Vagina (tissue), 2 donors: Measurements from ENCODE around the gene ELAVL3. TPM values are rescaled to one million over a fixed set of nuclear protein-coding genes. Genes with fewer than 3 reads are reported as not detected.

Source experiments
- DNase-seq, 2 donors: peaks; one replicate each; pipeline ENCODE4 v3.0.0-alpha.2; 2017; ENCODE audit errors: extremely low spot score in 2 of 2
- H3K27ac ChIP-seq: fragments of 200-600 bp; sonication (generic); one replicate; pipeline ENCODE4 v1.5.1; 2019
- H3K27me3 ChIP-seq: fragments of 200-600 bp; sonication (generic); one replicate; pipeline ENCODE4 v1.5.1; 2019
- H3K36me3 ChIP-seq, 2 donors: fragments of 200-600 bp; sonication (generic); one replicate each; pipeline ENCODE4 v1.5.1; 2017 to 2019
- H3K4me1 ChIP-seq: fragments of 200-600 bp; sonication (generic); one replicate; pipeline ENCODE4 v1.5.1; 2019
- H3K4me3 ChIP-seq, 2 donors: fragments of 200-600 bp; sonication (generic); 1 replicate in 1 of 2; 2 replicates in 1 of 2; pipeline ENCODE4 v1.5.1; 2016 to 2019
- H3K9me3 ChIP-seq: fragments of 200-600 bp; sonication (generic); one replicate; pipeline ENCODE4 v1.5.1; 2019
- POLR2A ChIP-seq, 2 donors: fragments of 450-650 bp; IDR thresholded peaks; one replicate each; pipeline ENCODE4 v1.6.1; 2017; ENCODE audit warnings: antibody characterized with exemption in 2 of 2, mild to moderate bottlenecking in 2 of 2, moderate library complexity in 2 of 2
- POLR2AphosphoS5 ChIP-seq, 2 donors: sonication (generic); formaldehyde crosslinking; IDR thresholded peaks; one replicate each; pipeline ENCODE4 v1.9.0; 2017; ENCODE audit warnings: antibody characterized with exemption in 2 of 2, mild to moderate bottlenecking in 2 of 2, low read depth in 1 of 2; ENCODE audit not compliant: insufficient read depth in 1 of 2
- intact Hi-C: fragments of 100-400 bp; cut with DNase I; formaldehyde crosslinking; loops from one replicate; pipeline ENCODE4 v1.15.1; 2023
- total RNA-seq: library from RNA; depleted of rRNA; stranded (reverse); fragments of >200 nt; gene quantifications from one replicate; pipeline ENCODE4 v1.2.3, GENCODE V29; 2016
- TF ChIP-seq, protein P1 (sequence below), 3 experiments: fragments of 450-650 bp in 2 of 3; fragments of 200-600 bp in 1 of 3; sonication (generic) in 1 of 3; IDR thresholded peaks; one replicate each; pipeline ENCODE4 v1.5.1; 2017 to 2019; ENCODE audit warnings: antibody characterized with exemption in 3 of 3, mild to moderate bottlenecking in 2 of 3, moderate library complexity in 2 of 3

ELAVL3 gene
- total RNA-seq, 1 donor from 2014 or later: 1.2 TPM

DNA sequence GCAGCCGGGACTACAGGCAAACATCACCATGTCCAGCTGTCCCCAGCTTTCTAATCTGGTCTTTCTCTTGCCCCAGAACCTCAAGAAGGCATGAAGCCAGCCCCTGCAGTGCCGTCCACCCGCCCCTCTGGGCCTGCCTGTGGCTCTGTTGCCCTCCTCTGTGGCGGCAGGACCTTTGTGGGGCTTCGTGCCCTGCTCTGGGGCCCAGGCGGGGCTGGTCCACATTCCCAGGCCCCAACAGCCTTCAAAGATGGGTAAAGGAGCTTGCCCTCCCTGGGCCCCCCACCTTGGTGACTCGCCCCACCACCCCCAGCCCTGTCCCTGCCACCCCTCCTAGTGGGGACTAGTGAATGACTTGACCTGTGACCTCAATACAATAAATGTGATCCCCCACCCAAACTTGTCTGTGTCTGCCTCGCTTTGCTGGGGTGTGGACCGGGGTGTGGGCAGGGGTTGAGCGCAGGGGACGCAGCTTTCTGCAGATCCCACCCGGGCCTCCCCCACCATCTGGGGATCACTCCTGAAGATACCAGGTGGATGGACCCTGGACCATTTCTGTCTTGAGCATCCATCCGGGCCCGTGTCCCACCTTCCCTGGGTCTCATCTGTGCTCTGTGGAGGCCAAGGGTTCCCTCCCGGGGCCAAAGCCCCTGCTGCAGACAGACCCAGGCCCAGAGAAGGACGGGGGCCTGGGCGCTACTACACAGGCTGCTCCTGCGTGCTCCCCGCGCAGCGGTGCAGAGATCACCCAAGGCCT lies 30.1 kb downstream of the ELAVL3 start:
- Histone ChIP-seq H3K4me3 (no peak overlapping the region), H3K36me3 (peaks cover 0 to 34% of the 10 kb centered on the region in 2 donors), H3K9me3 (no peaks in the 10 kb centered on the region), H3K4me1 (no peaks in the 10 kb centered on the region), H3K27me3 (no peaks in the 10 kb centered on the region), H3K27ac (no peak overlapping the region)
- DNase-seq: no peak
- no peak for TF ChIP-seq POLR2AphosphoS5 (IDR thresholded peaks at IDR 0.05; ENCODE audit: insufficient read depth in 1 of 2, low read depth in 1 of 2)
- TF ChIP-seq, protein P1, sequence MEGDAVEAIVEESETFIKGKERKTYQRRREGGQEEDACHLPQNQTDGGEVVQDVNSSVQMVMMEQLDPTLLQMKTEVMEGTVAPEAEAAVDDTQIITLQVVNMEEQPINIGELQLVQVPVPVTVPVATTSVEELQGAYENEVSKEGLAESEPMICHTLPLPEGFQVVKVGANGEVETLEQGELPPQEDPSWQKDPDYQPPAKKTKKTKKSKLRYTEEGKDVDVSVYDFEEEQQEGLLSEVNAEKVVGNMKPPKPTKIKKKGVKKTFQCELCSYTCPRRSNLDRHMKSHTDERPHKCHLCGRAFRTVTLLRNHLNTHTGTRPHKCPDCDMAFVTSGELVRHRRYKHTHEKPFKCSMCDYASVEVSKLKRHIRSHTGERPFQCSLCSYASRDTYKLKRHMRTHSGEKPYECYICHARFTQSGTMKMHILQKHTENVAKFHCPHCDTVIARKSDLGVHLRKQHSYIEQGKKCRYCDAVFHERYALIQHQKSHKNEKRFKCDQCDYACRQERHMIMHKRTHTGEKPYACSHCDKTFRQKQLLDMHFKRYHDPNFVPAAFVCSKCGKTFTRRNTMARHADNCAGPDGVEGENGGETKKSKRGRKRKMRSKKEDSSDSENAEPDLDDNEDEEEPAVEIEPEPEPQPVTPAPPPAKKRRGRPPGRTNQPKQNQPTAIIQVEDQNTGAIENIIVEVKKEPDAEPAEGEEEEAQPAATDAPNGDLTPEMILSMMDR (IDR thresholded peaks at IDR 0.05): no peak
- TF ChIP-seq POLR2A (IDR thresholded peaks at IDR 0.05): no peak
- intact Hi-C loops: loop anchor here (10.0 kb wide), 1 partner anchor 156 kb away; the partner anchor contains the start of gene TSPAN16

DNA sequence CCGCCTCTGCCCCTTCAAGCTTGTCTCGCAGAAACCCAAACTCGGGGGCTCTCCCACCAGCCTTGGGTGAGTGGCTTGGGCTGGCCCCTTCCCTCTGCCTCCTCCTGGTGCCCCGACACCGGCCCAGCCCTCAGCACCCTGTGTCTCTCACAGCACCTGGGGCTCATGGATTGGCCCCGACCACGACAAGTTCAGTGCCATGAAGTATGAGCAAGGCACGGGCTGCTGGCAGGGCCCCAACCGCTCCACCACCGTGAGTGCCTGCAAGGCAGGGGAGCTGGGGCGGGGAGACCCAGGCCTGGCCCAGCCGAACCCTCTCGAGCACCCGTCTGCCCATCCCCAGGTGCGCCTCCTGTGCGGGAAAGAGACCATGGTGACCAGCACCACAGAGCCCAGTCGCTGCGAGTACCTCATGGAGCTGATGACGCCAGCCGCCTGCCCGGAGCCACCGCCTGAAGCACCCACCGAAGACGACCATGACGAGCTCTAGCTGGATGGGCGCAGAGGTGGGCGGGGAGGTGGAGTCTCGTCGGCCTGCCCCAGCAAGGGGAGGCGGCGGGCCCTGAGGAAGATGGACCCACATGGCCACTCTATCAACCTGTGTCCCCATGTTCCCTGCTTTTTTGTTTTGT lies 31.8 kb downstream of the ELAVL3 start:
- no peaks in the 10 kb centered on the region for H3K9me3 ChIP-seq
- H3K36me3 ChIP-seq: peaks cover 0 to 49% of the 10 kb centered on the region in 2 donors
- H3K4me3 ChIP-seq: no peak overlapping the region
- H3K27me3 ChIP-seq: no peaks in the 10 kb centered on the region
- H3K4me1 ChIP-seq: no peaks in the 10 kb centered on the region
- intact Hi-C loops: loop anchor here (10.0 kb wide), 1 partner anchor 414 kb away; no protein-coding TSS in a partner anchor
- TF ChIP-seq, protein P1 (IDR thresholded peaks at IDR 0.05): no peak
- TF ChIP-seq POLR2AphosphoS5 (IDR thresholded peaks at IDR 0.05; ENCODE audit: insufficient read depth in 1 of 2, low read depth in 1 of 2): no peak
- TF ChIP-seq POLR2A (IDR thresholded peaks at IDR 0.05): no peak
- no peak for DNase-seq
- H3K27ac ChIP-seq: no peak overlapping the region

DNA sequence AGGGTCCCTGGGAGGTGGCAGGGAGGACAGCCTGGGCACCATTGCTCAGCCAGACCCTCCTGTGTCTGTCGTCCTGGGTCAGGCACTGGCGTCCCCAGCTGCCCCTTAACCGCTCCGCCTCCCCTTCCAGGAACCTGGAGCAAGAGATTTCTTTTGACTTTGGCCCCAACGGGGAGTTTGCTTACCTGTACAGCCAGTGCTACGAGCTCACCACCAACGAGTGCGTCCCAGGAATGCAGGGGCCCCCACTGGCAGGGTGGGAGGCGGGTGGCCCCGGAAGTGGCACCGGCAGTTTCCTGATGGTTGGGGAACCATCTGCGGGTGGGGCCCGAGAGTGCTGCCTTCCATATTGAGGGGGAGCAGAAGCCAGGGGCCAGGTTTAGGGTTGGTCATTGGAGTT lies 32.4 kb downstream of the ELAVL3 start:
- H3K27me3 ChIP-seq: no peaks in the 10 kb centered on the region
- DNase-seq: no peak
- no peaks in the 10 kb centered on the region for H3K4me1 ChIP-seq
- no peaks in the 10 kb centered on the region for H3K9me3 ChIP-seq
- TF ChIP-seq POLR2A (IDR thresholded peaks at IDR 0.05) (no peak), POLR2AphosphoS5 (IDR thresholded peaks at IDR 0.05; ENCODE audit: insufficient read depth in 1 of 2, low read depth in 1 of 2) (no peak)
- TF ChIP-seq, protein P1 (IDR thresholded peaks at IDR 0.05): no peak
- H3K4me3 ChIP-seq: no peak overlapping the region
- peaks cover 0 to 55% of the 10 kb centered on the region in 2 donors for H3K36me3 ChIP-seq
- no peak overlapping the region for H3K27ac ChIP-seq
- intact Hi-C loops: loop anchor here (10.0 kb wide), 1 partner anchor 414 kb away; no protein-coding TSS in a partner anchor

DNA sequence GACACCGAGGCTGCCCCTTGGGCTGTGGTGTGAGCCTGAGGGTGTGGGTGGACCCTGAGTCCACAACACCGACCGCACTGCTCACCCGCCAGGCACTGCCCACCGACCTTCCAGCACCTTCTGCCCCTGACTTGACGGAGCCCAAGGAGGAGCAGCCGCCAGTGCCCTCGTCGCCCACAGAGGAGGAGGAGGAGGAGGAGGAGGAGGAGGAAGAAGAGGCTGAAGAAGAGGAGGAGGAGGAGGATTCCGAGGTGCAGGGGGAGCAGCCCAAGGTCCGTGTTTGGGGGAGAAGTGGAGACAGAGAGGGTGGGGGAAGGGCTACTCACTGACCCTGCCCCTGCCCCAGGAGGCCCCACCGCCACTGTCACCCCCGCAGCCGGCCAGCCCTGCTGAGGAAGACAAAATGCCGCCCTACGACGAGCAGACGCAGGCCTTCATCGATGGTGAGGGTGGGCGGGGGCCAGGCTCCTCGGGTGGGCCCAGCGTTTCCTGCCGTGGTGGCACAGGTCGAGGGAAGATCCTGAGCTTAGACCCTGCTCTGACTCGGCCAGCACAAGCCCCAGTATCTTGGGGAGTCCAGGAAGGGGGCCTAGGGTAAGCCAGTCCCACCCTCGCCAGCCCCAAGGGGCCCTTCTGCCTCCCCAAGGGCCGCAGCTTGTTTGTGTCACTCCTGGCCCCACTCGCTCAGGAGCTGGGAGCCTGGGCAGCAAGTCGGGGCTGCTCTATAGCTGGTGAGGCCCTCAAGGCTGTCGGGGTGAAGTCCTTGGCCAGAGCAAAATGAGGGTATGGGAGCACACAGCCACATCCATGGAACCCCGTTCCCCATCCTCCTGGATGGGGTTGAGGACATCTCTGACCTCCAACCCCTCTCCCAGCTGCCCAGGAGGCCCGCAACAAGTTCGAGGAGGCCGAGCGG lies 33.2 kb downstream of the ELAVL3 start:
- H3K4me1 ChIP-seq: no peaks in the 10 kb centered on the region
- no peaks in the 10 kb centered on the region for H3K27me3 ChIP-seq
- no peak overlapping the region for H3K27ac ChIP-seq
- H3K36me3 ChIP-seq: peaks cover 0 to 61% of the 10 kb centered on the region in 2 donors
- TF ChIP-seq POLR2A (IDR thresholded peaks at IDR 0.05): no peak
- TF ChIP-seq, protein P1 (IDR thresholded peaks at IDR 0.05): no peak
- TF ChIP-seq POLR2AphosphoS5 (IDR thresholded peaks at IDR 0.05; ENCODE audit: insufficient read depth in 1 of 2, low read depth in 1 of 2): no peak
- no peak overlapping the region for H3K4me3 ChIP-seq
- intact Hi-C loops: loop anchor here (10.0 kb wide), 1 partner anchor 413 kb away; no protein-coding TSS in a partner anchor
- no peak for DNase-seq
- no peaks in the 10 kb centered on the region for H3K9me3 ChIP-seq
